GM21619 (cell line): Measurements from ENCODE around the gene KCNG2.
"Not testable (repeated sequence)": the region's sequence is repeated elsewhere in the genome, so short reads cannot be mapped to it uniquely, and the experiment has no call there.

Source experiments
- ATAC-seq: cut with Tn5 transposase; IDR thresholded peaks from one replicate; pipeline ENCODE4 v1.9.1; 2021; ENCODE audit not compliant: unreplicated experiment

KCNG2 gene

DNA sequence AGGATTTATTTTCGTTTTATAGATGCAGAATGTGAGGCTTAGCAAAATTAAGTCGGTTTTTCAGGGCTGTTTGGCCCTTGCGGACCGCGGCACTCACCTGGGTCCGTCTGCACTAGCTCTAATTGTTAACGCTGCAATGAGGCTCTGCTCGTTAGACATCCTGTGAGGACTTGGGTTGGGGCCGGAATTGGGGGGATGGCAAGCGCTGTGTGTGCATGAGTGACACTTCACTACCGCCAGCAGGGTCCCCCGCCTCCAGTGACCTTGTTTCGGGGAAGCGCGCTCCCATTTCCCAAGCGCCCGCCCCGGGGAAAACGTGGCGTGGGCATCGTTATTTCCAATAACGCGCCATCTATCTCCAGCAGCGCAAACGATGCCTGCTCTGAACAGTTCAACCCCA lies 54.2 kb downstream of the KCNG2 start:
- ATAC-seq: no peak

- ATAC-seq: no peak
These were observed 55.0 kb downstream of the KCNG2 start for GRCh38 chr18:79852561-79853302.

DNA sequence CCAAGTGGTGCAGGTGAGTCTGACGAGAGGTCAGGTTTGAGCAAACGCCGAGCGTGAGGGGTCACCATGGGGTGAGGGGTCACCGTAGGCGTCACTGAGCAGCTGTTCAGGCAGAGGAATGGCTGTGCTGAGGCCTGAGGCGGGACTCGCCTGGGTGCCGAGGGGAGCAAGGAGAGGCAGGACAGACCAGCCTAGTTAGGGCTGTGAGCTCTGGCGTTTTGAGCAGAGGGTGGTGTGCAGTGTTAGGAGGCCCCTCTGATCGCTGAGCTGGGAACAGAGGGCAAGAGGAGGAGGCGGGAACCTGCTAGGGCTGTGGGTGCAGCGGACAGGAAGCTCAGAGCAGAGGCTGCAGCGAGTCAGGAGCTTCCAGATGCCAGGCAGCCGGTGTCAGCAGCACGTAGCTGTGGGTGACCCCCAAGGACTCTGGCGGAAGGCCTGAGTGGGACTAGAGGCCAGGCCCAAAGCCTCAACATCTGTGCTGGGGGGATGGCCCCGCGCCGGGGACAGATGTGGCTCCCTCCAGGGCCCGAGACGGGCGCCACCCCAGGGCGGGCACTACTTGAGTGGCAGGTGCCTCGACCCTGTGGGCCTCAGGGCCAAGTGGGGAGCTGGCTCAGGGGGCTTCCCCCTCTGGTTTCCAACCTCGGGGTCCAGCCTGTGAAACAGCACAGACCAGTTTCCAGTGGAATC lies 55.7 kb downstream of the KCNG2 start:
- ATAC-seq: no peak

- no peak for ATAC-seq
These were observed 56.2 kb downstream of the KCNG2 start for GRCh38 chr18:79853993-79854364.

GRCh38 chr18:79855147-79855933 lies 57.6 kb downstream of the KCNG2 start:
- peak; percentile 70 for ATAC-seq

DNA sequence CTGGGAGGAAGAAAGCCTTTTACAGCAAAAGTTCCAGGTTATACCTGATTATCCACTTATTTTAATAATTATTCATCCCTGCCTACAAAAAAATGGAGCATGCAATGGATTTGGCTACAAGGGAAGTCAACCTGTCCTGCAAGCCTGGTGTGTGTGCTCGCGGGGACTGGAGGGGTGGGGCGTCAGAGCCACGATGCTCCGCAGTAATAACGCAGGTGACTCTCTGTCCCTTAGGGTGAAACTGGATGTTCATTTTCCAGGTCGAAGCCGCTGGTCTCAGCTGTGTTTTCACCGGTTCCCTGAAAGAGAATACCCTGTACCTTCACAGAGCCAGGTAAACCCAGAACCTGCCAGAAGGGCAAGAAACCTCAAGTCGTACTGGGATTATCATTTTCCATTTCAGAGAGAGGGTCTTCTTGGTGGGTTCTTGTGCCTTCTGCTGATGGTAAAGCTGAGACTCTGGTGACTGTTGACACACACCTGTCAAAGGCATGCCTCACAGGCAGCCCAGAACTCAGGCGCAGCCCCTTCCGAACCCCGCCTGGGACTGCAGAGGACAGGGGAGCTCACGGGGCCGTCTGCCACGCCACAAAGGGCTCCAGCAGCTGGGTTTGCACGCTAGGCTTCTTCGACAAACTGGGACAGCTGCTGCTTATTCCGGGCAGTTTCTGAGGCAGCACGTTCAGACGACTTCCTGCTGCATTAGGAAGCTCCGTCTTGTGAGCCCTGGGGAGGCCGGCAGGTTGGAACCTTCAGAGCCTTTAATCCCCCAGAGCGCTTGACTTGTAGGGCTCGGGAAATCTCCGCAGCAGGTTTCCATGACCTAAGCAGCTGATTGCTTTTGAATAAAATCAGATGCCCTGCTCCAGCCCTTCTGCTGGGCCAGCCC lies 58.6 kb downstream of the KCNG2 start:
- peak; percentile 61 for ATAC-seq

DNA sequence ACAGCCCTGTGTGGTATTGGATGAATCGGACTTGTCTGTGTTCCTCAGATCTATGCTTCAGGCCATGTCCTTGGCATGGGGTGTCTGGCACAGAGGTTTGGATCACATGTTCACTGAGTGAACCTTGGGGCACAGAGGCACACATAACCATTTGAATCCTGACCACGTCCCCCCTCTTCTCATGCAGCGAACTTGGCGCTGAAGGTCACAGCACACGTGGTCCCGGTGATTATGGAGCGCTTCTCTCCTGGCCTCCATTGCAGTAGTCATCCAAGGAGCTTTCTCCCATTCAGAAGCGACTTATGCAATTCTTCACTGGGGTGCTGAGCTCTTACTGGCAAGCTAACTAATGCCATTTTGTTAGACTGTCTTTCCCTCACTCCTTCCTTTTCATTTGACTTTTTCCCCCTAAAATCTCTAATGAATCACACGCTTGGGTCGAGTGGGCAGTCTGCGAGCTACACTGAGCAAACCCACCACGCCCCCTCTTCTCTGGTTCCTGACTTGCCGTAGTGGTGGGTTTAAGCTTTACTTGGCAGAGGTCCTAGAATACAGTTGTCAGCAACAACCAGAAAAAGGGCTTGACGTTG lies 59.4 kb downstream of the KCNG2 start:
- no peak for ATAC-seq

DNA sequence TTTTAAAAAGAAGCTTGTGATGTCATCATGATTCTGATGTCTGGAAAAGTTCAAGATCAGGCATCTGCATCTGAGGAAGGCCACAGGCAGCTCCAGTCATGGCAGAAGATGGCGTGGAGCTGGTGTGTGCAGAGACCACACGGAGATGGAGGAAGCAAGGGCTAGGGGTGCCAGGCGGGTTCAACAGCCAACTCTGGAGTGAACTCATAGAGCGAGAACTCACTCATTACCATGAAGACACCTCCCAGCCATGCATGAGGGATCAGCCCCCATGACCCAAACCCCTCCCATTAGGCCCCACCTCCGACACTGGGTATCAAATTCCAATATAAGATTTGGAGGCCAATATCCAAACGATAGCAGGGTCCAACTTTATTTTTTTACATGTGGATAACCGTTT lies 61.6 kb downstream of the KCNG2 start:
- ATAC-seq: no peak

DNA sequence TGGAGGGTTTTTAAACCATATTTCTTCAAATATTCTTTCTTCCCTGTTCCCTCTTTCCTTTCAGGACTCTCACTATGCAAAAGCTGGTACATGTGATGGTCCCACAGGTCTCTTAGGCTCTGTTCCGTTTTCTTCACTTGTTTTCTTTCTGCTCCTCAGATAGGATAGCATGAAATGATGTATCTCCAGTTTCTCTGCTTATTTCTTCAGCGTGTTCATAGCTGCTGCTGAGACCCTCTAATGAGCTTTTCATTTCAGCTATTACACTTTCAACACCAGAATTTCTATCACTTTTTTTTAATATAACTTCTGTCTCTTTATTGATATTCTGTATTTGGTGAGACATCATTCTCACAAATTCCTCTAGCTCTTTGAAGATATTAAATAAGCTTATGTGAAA lies 63.9 kb downstream of the KCNG2 start:
- no peak for ATAC-seq

DNA sequence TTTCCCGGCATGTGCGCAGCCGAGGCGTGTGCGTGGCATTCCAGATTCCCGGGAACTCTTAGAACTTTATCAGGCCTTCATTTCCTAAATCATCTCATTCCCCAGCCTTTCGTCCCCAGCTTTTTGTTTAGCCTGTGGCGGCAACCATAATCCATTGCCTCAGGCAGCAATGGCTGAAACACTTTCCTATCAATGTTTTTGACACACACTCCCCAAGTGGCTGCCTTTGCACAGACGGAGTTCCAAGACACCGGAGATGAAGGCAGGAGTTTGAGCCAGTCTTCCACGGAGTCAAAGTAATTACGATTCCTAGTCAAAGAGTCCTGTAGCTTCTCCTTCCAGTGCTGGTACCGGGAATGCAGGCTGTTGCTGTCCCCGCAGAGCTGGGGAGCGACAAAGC lies 64.8 kb downstream of the KCNG2 start:
- no peak for ATAC-seq

- ATAC-seq: no peak
These were observed 65.6 kb downstream of the KCNG2 start for GRCh38 chr18:79863161-79864005.

DNA sequence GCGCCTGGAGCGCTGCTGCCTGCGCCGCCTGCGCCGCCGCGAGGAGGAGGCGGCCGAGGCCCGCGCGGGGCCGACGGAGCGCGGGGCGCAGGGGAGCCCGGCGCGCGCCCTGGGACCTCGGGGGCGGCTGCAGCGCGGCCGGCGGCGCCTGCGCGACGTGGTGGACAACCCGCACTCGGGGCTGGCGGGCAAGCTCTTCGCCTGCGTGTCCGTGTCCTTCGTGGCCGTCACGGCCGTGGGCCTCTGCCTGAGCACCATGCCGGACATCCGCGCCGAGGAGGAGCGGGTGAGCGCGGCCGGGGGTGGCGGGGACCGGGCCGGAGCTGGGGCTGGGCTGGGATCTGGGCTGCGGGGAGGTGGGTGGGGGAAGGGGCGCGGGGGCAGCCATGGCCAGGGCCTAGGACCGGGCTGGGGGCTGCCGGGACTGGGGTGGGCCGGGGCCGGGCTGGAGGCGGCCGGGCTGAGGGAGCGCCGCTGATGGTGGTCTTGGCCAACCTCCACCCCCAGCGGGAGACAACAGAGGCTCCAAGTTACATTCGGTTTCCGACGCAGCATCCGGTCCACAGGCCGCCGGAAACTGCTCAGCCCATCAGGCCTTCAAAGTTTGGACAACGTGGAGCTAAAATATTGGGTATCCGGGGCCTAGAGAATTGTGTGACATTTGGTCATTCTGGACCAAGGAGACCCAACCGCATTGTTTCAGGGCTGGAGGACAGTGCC lies 66.4 kb downstream of the KCNG2 start:
- ATAC-seq: no peak

DNA sequence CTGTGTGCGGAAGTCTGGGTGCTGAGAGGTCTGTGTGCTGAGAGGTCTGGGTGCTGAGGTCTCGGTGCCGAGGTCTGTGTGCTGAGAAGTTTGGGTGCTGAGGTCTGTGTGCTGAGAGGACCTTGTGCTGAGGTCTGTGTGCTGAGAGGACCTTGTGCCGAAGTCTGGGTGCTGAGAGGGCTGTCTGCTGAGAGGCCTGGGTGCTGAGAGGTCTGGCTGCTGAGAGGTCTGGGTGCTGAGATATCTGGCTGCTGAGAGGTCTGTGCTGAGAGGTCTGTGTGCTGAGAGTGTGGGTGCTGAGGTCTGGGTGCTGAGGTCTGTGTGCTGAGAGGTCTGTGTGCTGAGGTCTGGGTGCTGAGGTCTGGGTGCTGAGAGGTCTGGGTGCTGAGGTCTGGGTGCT lies 67.2 kb downstream of the KCNG2 start:
- ATAC-seq: not testable (repeated sequence)

- not testable (repeated sequence) for ATAC-seq
These were observed 68.2 kb downstream of the KCNG2 start for GRCh38 chr18:79865951-79866350.

DNA sequence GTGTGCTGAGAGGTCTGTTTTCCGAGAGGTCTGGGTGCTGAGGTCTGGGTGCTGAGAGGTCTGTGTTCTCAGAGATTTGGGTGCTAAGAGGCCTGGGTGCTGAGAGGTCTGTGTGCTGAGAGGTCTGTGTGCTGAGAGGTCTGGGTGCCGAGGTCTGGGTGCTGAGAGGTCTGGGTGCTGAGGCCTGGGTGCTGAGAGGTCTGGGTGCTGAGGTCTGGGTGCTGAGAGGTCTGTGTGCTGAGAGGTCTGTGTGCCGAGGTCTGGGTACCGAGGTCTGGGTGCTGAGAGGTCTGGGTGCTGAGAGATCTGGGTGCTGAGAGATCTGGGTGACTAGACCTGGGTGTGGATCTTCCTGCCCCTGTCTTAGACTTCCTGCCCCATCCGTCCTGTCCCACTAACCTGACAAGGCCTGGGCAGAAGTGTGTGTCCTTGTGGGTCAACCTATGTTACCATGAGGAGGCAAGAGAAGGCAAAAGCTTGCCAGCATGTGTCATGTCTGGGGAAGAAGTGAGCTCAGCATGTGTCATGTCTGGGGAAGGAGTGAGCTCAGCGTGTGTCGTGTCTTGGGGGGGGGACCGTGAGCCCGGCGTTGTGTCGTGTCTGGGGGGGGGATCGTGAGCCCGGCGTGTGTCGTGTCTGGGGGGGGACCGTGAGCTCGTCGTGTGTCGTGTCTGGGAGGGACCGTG lies 69.3 kb downstream of the KCNG2 start:
- no peak for ATAC-seq

DNA sequence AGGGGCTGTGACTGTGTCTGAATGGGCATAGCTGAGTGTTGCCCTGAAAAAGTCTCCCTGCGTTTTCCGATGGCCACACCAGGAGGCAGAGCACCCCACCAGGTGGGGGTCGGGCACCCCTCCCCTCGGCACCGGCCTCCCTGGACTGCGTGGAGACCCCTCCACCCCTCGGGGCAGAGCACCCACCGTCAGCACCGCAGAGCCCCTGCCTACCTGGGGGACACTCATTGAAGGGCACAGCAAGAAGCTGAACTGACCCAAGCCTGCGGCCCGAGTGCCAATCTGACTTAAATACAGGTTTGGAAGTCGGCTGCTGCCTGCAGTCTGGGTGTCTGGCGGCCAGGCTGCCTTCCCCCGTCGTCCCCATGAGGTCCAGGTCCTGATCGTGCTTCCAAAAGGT lies 69.9 kb downstream of the KCNG2 start:
- ATAC-seq: no peak

DNA sequence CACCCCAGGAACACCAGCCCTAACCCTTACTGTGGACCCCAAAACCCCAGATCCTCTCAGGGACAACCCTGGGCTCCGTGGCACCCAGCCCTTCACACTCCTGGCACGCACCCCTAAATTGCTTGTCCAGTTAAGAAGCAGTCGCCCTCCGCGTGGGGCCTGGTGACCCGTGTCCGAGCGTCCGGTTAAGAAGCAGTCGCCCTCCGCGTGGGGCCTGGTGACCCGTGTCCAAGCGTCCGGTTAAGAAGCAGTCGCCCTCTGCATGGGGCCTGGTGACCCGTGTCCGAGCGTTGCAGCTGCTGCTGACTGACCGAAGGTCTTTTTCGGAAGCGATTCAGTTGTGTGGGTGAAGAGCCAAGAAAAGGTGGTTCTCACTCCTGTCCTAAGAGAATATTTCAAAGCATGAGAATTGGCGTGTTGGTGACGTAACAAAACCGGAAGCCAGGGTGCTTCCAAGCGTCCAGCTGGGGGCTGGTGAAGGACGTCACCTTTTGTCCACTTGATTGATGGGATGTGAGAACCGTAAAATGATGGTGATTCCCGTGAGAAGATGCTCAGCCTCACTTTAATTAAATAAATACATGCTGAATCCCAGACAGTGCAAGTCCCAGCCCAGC lies 70.5 kb downstream of the KCNG2 start:
- ATAC-seq: no peak
